T-helper 22 cell (primary cell): ENCODE measurements around the gene EML4.
"Not testable (repeated sequence)": the region's sequence is repeated elsewhere in the genome, so short reads cannot be mapped to it uniquely, and the experiment has no call there.

Experiments
- DNase-seq: peaks from one replicate; pipeline ENCODE4 v3.0.0-alpha.2; 2020; ENCODE audit warnings: low read depth

The EML4 gene

DNA sequence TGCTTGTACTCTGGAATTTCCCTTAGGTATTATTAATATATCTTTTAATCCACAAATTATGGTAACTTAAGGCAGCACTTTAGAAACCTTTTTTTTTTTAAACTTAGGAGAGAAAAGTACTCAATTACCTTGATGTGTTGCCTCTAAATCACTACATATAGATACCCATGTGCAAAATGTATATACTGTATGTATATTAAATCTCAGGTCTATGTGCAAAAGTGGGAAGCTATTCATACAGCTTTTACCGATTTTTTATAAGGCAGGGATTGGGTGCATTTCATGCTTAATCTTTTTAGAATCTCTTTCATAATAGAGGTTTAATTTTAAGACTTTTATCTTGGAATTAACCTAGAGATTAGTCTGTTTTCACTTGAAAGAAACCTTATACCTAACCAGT is 3.4 kb downstream of the EML4 start:
- no peak for DNase-seq

- not testable (repeated sequence) for DNase-seq
Observed at GRCh38 chr2:42173467-42173866, 4.3 kb downstream of the EML4 start.

DNA sequence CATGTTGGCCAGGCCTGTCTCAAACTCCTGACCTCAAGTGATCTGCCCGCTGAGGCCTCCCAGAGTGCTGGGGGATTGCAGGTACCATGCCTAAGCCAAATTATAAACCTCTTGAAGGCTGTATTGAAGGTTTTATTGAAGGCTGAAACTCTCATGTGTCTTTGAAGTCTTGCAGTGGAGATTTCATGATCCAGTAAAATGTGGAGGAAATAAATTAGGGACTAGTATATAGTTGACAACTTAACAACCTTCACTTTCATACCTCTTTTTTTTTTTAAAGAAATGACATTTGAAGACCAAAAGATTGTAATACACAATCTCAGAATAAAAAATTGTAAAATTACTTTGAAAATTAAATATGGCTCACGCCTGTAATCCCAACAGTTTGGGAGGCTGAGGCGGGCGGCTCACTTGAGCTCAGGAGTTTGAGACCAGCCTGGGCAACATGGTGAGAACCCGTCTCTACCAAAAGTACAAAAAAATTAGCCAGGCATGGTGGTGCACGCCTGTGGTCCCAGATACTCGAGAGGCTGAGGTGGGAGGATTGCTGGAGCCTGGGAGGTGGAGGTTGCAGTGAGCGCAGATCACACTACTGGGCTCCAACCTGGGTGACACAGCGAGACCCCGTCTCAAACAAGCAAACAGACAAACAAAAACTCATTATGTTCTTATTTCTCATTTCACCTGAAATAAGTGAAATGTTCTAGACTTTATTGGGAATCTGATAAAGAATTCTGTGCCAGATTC is 8.0 kb downstream of the EML4 start:
- no peak for DNase-seq

- no peak for DNase-seq
Observed at GRCh38 chr2:42178335-42178734, 9.2 kb downstream of the EML4 start.

DNA sequence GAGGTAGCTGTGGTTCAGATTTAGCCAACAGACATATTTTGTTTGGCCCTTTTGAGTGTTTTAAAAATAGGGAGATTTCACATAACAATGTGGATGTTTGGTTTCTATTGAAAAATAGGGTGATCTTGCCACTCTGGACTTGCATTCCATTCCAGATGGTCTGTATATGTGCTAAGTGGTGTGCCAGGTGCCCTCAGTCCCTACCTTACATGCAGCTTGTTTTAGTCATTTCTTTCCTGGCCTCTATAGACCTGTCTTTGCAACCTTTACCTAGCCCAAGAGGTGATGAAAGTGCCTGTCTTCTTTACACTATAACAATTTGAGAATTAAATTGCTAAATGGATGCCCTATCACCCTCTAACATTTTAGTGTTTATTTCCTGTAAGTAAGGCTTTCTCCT is 11.1 kb downstream of the EML4 start:
- no peak for DNase-seq

DNA sequence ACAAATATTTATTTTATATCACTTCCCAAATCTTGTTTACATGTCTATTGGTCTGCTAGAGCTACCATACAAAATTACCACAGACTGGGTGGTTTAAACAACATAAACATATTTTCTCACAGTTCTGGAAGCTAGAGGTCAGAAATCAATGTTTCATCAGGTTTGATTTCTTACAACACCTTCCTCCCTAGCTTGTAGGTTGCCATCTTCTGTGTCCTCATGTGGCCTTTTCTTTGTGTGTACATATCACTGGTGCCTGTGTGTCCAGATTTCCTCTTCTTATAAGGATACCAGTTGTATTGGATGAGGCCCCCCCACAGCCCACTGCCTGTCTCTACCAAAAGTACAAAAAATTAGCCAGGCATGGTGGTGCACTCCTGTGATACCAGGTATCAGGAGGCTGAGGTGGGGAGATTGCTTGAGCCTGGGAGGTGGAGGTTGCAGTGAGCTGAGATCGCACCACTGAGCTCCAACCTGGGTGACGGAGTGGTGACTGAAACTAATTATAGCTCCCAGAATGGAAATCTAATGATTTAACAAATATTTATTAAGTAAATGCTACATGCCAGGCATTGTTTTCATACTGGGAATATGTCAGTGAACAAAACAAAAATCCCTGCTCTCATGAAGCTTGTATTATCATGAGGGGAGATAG is 13.6 kb downstream of the EML4 start:
- DNase-seq = no peak

- DNase-seq = no peak
Observed at GRCh38 chr2:42183775-42184174, 14.6 kb downstream of the EML4 start.

DNA sequence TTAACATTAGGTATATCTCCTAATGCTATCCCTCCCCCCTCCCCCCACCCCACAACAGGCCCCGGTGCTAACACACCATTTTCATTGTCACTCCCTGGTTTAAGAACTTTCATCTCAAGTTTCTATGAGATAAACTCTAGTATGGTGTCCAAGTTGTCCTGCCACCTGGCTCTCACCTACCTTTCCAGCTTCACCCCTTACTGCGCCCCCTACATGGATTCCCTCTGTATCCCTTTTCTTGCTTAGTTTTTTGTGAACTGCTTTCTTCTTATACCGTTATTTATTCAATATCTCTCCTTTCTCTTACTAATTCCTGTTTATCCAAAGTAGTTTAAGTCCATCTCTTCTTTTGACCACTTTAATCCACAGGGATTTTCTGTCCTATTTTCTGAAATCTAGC is 15.2 kb downstream of the EML4 start:
- DNase-seq = no peak

- DNase-seq = no peak
Observed at GRCh38 chr2:42185220-42185921, 16.2 kb downstream of the EML4 start.

GRCh38 chr2:42186366-42186765 is 17.2 kb downstream of the EML4 start:
- no peak for DNase-seq

DNA sequence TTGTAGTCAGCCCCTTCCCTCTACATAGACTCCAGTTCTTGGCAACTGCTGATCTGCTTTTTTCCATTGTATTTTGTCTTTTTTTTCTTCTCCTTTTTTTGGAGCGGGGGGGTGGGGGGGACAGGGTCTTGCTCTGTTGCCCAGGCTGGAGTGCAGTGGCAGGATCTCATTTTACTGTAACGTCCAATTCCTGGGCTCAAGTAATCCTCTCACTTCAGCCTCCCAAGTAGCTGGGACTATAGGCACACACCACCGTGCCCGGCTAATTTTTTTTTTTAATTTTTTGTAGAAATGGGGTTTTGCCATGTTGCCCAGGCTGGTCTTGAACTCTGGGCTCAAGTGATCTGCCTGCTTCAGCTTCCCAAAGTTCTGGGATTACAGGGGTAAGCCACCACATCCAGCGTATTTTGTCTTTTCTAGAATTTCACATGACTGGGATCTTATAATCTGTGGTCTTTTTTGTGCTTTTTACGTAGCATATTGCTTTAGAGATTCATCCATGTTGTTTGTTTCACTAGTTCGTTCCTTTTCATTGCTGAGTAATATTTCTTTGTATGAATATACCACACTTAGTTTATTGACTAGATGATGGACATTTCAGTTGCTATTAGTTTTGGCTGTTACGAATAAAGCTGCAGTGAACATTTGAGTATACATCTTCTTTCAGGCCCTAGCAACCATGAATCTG is 17.9 kb downstream of the EML4 start:
- no peak for DNase-seq

- no peak for DNase-seq
Observed at GRCh38 chr2:42187886-42188285, 18.7 kb downstream of the EML4 start.

- DNase-seq = no peak
Observed at GRCh38 chr2:42189235-42189566, 20.0 kb downstream of the EML4 start.

GRCh38 chr2:42190191-42190590 is 21.0 kb downstream of the EML4 start:
- no peak for DNase-seq

GRCh38 chr2:42191285-42192009 is 22.3 kb downstream of the EML4 start:
- no peak for DNase-seq

DNA sequence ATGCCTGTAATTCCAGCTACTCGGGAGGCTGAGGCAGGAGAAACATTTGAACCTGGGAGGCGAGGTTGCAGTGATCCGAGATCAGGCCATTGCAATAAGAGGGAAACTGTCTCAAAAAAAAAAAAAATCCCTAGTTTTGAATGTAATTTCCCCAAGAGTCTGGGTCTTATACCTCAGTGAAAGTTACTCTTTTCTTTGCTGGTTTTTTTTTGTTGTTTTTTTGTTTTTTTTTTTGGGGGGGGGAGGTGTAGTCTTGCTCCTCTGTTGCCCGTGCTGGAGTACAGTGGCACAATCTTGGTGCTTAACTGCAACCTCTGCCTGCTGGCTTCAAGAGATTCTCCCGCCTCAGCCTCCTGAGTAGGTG is 22.8 kb downstream of the EML4 start:
- DNase-seq = no peak

DNA sequence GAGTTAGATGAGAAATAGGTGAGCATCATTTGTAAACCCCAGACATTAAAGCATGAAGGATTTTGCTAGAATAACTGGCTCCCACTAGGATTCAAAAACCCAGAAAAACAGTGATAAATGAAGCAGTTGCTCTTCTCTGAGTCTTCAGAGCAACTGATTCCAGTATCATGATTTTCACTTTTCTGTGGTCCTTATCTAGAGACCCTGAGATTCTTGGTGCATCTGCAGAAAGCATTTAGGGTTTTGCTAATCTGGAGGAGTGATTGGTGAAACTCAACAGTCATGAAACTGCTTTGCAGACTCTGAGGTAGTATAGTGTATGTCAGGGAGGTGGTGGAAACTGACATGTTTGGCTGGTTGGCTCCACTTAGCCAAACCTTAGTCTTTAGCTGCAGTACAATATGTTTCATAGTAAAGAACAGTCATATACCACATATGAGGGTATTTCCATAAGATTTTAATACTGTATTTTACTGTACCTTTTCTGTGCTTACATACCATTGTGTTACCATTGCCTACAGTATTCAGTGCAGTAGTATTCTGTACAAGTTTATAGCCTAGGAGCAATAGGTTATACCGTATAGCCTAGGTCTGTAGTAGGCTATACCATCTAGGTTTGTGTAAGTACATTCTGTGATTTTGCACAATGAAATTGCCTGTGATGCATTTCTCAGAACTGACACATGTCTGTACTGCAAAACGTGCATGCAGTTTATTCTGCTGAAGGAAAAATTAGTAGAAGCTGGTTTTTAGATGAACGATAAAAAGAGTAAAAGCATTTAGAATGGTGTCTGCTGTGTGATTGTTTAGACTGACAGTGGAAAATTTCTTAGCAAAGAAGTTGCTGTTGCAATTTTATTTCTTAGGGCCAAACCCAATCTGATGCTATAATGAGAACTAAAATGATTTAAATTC is 23.8 kb downstream of the EML4 start:
- DNase-seq = no peak

DNA sequence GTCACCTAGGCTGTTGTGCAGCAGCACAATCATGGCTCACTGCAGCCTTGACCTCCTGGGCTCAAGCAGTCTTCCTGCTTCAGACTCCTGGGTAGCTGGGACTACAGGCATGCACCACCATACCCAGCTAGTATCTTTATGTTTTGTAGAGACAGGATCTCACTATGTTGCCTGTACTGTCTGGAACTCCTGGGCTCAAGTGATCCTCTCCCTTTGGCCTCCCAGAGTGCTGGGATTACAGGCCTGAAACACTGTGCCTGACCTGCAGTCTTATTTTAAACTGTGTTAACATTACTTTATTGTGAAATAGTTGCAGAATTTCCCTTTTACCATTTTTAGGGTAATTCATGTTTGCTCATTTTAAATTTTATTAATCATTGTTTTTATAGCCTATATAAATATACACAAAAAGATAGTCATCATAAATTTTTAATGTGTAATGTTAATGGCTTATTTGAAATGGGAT is 24.6 kb downstream of the EML4 start:
- DNase-seq = no peak

DNA sequence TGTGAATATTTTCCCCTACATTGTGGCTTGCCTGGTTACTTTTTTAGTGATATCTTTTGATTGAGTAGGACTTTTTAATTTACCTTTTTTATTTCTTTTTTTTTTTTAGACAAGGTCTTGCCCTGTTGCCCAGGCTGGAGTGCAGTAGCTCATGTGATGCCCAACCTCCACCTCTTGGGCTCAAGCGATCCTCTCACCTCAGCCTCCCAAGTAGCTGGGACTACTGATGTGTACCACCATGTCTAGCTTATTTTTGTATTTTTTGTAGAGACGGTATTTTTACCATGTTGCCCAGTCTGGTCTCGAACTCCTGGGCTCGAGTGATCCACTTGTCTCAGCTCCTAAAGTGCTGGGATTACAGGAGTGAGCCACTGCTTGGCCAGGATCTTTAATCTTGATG is 25.3 kb downstream of the EML4 start:
- no peak for DNase-seq

GRCh38 chr2:42195559-42195958 is 26.4 kb downstream of the EML4 start:
- DNase-seq = no peak

- DNase-seq = no peak
Observed at GRCh38 chr2:42196070-42196402, 26.9 kb downstream of the EML4 start.
